NB4 (cell line): ENCODE data around the gene OVCA2.

Source experiments
- DNase-seq: peaks from one replicate; pipeline ENCODE4 v3.0.0; 2010; ENCODE audit warnings: low read depth
- H3K4me3 ChIP-seq: one replicate; pipeline ENCODE4 v1.5.1; 2011; ENCODE audit warnings: mild to moderate bottlenecking, low read depth, low read length, moderate library complexity
- CTCF ChIP-seq: IDR thresholded peaks from one replicate; pipeline ENCODE4 v1.5.1; 2012; ENCODE audit warnings: low read depth, low read length
- MYC ChIP-seq: IDR thresholded peaks from 2 replicates; pipeline ENCODE4 v1.6.1; 2011; ENCODE audit warnings: low read depth, low read length
- POLR2A ChIP-seq: IDR thresholded peaks from 2 replicates; pipeline ENCODE4 v1.6.1; 2011; ENCODE audit warnings: mild to moderate bottlenecking; ENCODE audit not compliant: insufficient read length; ENCODE audit errors: extremely low read depth
- TF ChIP-seq, protein P1 (sequence below): IDR thresholded peaks from 2 replicates; pipeline ENCODE4 v1.6.1; 2011; ENCODE audit warnings: low read depth, low read length

Gene OVCA2

GRCh38 chr17:2060681-2061440 is 19.0 kb downstream of the OVCA2 start:
- H3K4me3 ChIP-seq, result no peak overlapping the region
- DNase-seq, result no peak
- TF ChIP-seq MYC (no peak), POLR2A (no peak), CTCF (no peak)
- TF ChIP-seq, protein P1, sequence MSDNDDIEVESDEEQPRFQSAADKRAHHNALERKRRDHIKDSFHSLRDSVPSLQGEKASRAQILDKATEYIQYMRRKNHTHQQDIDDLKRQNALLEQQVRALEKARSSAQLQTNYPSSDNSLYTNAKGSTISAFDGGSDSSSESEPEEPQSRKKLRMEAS, result no peak

- no peak overlapping the region for H3K4me3 ChIP-seq
- no peak for DNase-seq
- TF ChIP-seq POLR2A (no peak), MYC (no peak), CTCF (no peak)
- TF ChIP-seq, protein P1, result no peak
These were observed 19.7 kb downstream of the OVCA2 start for GRCh38 chr17:2061441-2061958.

DNA sequence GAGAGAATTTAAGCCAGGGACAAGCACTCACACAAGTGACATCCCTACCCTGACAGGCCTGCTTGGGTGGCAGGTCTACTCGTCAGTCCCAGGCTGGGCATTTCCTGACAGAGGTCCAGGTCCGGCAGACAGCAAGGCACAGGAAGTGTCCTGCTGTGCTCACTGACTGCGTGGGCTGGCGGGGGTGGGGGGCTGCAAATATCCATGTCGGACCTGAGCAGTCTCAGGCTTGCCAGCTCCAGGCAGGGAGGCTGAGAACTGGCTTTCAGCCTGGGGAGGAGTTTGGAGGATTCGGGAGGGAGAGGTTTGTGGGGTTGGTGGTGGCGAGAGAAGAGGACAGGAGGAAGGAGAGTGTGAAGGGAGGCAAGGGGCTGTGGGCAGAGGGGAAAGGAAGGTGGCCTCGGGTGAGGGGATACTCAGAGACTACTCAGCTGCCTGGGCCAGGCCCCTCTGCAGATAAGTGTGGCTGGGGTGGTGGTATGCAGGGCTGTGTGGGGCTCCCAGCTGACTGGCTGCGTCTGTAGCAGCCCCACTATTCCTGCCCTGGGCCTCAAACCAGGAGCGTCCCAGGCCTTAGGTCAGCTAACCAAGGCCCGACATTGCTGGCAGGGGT is 20.9 kb downstream of the OVCA2 start:
- peak; percentile 44 for DNase-seq
- H3K4me3 ChIP-seq, result no peak overlapping the region
- TF ChIP-seq, protein P1, result no peak
- TF ChIP-seq CTCF (no peak), POLR2A (no peak), MYC (no peak)

DNA sequence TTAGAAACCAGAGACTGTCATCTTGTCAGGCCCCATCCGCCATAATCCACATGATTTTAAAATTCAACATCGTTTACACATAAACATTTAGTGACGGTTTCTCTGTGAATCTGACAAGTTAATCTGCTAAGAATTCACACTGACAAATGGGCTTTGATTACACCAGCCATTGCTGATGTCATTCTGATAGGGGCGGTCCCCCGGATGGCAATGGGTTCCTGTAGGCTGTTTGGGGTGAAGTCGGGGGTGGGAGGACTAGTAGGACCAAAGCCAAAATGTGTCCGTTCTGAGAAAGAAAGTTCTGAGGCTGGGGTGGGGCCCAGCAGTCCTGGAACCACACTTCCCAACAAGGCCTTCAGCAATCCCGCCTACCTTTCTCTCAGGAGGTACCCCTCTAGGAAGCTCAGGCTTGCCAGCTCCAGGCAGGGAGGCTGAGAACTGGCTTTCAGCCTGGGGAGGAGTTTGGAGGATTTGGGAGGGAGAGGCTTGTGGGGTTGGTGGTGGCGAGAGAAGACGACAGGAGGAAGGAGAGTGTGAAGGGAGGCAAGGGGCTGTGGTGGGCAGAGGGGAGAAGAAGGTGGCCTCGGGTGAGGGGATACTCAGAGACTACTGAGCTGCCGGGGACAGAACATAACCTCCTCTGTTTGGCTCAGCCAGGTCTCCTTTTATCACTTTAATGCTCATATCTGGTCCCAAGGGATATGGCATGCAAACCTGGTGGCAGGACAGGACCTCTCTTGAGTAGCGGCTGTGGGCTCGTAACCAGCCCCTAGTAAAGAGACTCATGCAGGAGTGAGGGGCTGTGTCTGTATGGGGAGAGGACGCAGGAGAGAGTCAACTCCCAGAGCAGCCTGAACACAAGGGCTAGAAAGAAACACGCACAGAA is 21.7 kb downstream of the OVCA2 start:
- no peak overlapping the region for H3K4me3 ChIP-seq
- DNase-seq, result no peak
- TF ChIP-seq, protein P1, result no peak
- TF ChIP-seq POLR2A (no peak), CTCF (no peak), MYC (no peak)

DNA sequence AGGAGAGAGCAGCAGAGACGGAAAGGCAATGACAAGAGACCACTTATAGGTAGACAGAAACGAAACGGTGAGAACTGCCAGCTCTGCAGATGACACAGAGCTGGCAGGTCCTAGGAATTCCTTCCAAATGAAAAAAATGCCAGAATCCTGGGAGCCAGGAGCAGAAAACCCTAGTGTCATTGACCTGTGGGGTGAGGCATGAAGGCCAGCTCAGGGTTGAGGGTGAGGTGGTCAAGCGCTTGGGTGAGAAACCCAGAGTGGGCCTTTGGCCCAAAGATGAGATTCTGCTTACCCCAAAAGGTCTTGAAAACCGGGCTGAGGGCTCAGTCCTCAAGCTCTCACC is 22.3 kb downstream of the OVCA2 start:
- H3K4me3 ChIP-seq, result no peak overlapping the region
- no peak for TF ChIP-seq POLR2A
- no peak for TF ChIP-seq MYC
- TF ChIP-seq CTCF, result no peak
- TF ChIP-seq, protein P1, result no peak
- no peak for DNase-seq
